HG02571 (cell line): ENCODE data around the gene MATR3.
"Not testable (repeated sequence)": the region's sequence is repeated elsewhere in the genome, so short reads cannot be mapped to it uniquely, and the experiment has no call there.

Experiments used
- ATAC-seq: cut with Tn5 transposase; IDR thresholded peaks from one replicate; pipeline ENCODE4 v1.9.1; 2021; ENCODE audit warnings: mild to moderate bottlenecking, moderate library complexity; ENCODE audit not compliant: unreplicated experiment

Gene MATR3

GRCh38 chr5:139344177-139344576 is 50.6 kb downstream of the MATR3 start:
- ATAC-seq = no peak

- not testable (repeated sequence) for ATAC-seq
Observed at GRCh38 chr5:139345442-139345841, 51.9 kb downstream of the MATR3 start.

- ATAC-seq = not testable (repeated sequence)
Observed at GRCh38 chr5:139347863-139348262, 54.3 kb downstream of the MATR3 start.

DNA sequence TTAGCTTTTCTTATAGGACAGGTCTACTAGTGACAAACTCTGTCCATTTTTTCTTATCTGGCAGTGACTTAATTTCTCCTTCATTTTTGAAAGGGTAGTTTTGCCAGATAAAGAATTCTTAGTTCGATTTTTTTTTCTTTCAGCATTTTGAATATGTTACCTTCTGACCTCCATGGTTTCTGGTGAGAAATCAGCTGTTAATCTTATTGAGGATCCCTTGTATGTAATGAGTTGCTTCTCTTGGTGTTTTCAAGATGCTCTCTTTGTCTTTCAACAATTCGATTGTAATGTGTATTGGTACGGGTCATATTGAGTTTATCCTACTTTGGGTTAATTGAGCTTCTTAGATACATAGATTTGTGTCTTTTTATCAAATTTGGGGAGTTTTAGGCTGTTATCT is 60.6 kb downstream of the MATR3 start:
- no peak for ATAC-seq

- not testable (repeated sequence) for ATAC-seq
Observed at GRCh38 chr5:139355900-139356299, 62.4 kb downstream of the MATR3 start.

- ATAC-seq = no peak
Observed at GRCh38 chr5:139358064-139358463, 64.5 kb downstream of the MATR3 start.

- no peak for ATAC-seq
Observed at GRCh38 chr5:139360384-139360783, 66.8 kb downstream of the MATR3 start.

GRCh38 chr5:139361835-139362429 is 68.4 kb downstream of the MATR3 start:
- ATAC-seq = no peak

DNA sequence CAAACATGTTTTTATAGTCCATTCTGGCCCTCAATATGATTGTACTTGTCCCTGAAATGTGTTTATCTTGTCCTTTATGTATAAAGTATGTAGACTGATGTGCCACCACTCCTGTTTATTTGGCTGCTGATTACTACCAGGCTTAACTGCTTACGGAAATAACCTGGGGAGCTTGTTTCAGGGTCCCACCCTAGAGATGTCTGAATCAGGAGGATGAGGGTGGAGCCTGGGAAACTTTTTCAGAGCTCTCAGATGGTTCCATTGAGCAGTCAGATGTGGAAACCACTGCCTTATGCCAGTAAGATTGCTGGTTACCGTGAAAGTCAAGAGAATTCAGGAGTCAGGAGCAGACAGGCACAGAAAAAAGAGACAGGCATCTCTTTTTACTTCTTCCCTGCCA is 70.4 kb downstream of the MATR3 start:
- ATAC-seq = no peak

GRCh38 chr5:139364466-139364865 is 70.9 kb downstream of the MATR3 start:
- no peak for ATAC-seq

- ATAC-seq = no peak
Observed at GRCh38 chr5:139368613-139369012, 75.1 kb downstream of the MATR3 start.

GRCh38 chr5:139369181-139369580 is 75.6 kb downstream of the MATR3 start:
- no peak for ATAC-seq

- no peak for ATAC-seq
Observed at GRCh38 chr5:139371482-139372435, 78.2 kb downstream of the MATR3 start.

DNA sequence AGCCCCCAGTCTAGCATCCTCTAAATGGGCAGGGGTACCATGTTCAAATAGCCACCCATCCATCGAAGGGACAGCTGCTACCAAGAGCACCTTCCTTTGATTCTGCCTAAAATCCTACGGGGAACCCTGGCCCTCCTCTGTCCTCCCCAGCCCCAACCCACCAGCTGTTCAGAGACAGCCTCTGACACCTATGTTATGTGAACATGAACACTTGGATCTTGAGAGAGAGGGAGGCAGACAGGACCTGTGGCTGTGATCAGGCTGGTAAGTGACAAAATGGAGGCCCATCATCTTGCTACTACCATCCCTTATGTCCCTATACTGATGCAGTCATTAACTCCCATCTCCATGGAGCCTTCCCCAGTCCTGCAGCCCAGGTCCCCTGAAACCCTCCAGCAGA is 81.4 kb downstream of the MATR3 start:
- no peak for ATAC-seq

- no peak for ATAC-seq
Observed at GRCh38 chr5:139376364-139376763, 82.8 kb downstream of the MATR3 start.

- ATAC-seq = no peak
Observed at GRCh38 chr5:139377226-139377625, 83.7 kb downstream of the MATR3 start.

DNA sequence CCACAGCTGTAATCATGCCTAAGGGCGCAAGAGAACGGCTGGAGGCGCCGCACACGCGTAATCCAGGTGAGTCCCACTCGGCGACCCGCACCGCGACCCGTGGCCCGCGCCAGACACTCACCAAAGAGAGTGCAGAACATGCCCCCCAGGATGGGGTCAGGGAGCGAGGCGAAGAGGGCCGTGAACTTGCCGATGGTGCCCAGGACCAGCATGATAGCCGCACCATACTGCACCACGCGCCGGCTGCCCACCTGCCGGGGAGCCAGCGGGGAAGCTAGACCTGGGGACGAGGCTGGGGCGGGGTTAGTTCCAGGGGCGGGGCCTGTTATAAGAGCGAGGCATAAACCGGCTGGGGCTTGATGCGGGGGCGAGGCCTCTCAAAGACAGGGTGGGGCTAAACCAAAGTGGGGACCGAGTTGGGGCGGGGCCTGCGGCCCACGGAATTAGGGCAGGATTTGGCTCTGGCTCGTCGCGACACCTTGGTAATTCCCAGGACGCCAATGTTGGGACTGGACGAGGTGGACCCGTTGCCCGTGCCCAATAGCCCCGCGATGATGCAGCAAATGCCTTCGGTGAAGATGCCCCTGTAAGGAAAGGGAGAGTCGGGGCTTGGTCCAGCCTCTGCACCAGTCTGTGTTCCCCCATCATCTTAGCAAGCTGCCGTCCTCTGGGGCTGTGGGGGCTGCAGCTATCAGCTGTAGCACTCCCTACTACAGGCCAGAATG is 84.7 kb downstream of the MATR3 start:
- ATAC-seq = no peak

GRCh38 chr5:139378941-139379361 is 85.4 kb downstream of the MATR3 start:
- no peak for ATAC-seq

DNA sequence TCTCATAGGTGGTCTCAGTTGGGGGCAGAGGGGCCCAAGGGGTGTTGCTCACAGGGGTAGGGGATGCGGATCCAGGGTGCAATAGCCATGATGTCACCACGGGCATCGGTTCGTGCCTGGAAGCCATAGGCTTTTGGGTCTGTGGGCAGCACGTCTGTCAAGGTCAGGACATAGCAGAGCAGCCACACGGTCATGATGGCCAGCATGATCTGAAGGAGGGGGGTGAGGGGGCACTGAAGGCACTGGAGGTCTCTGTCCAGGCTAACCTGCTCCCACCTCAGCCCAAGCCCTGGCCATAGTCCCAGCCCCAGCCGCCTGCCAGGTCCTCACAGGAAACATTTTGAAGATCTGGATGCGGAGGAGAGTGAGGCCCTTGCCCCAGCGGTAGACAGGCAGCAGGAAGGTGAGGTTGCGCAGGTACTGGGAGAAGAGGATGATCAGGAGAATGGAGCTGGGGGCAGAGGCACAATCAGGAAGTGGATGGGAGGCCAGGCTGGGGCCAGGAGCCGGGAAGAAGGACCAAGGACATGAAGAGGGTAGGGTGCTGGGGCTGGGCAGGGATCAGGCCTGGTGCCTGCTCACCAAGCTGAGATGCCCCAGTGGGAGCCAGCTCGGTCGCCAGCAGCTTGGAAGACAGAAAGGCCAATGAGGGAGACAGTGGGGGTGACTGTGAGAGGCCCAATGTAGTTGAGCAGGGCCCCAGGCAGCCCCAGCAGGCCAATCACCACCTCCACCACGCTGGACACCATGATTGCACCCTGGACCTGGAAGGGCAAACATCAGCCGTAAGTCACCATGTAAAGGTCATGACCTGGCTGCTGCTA is 86.3 kb downstream of the MATR3 start:
- no peak for ATAC-seq
